ENCODE results near the gene LYRM4.

DNA sequence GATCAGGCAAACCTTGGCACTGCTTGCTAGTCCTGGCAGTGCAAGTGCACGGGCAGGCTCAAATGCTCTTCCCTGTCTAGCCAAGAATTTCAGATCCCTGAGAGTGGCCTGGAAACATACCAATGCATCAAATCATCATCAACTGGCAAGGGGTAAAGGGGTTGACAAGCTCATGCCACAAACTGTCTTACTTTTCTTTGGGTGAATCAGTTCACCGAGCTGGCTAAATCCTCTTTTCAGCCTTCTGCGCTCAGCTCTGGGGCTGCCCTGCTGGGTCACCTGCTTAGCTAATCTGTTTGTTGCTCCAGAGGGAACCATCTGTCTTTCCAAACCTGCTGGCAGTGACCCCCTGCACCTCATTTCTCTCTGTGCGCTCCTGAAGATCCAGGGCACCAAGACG lies 59.5 kb downstream of the LYRM4 start:
- TF ChIP-seq, protein P1, sequence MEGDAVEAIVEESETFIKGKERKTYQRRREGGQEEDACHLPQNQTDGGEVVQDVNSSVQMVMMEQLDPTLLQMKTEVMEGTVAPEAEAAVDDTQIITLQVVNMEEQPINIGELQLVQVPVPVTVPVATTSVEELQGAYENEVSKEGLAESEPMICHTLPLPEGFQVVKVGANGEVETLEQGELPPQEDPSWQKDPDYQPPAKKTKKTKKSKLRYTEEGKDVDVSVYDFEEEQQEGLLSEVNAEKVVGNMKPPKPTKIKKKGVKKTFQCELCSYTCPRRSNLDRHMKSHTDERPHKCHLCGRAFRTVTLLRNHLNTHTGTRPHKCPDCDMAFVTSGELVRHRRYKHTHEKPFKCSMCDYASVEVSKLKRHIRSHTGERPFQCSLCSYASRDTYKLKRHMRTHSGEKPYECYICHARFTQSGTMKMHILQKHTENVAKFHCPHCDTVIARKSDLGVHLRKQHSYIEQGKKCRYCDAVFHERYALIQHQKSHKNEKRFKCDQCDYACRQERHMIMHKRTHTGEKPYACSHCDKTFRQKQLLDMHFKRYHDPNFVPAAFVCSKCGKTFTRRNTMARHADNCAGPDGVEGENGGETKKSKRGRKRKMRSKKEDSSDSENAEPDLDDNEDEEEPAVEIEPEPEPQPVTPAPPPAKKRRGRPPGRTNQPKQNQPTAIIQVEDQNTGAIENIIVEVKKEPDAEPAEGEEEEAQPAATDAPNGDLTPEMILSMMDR (IDR thresholded peaks at IDR 0.05; ENCODE audit: insufficient read depth, low read length) = no peak
- no peak for TF ChIP-seq POLR2AphosphoS5 (IDR thresholded peaks at IDR 0.05; ENCODE audit: low read depth)
- TF ChIP-seq, protein P2, sequence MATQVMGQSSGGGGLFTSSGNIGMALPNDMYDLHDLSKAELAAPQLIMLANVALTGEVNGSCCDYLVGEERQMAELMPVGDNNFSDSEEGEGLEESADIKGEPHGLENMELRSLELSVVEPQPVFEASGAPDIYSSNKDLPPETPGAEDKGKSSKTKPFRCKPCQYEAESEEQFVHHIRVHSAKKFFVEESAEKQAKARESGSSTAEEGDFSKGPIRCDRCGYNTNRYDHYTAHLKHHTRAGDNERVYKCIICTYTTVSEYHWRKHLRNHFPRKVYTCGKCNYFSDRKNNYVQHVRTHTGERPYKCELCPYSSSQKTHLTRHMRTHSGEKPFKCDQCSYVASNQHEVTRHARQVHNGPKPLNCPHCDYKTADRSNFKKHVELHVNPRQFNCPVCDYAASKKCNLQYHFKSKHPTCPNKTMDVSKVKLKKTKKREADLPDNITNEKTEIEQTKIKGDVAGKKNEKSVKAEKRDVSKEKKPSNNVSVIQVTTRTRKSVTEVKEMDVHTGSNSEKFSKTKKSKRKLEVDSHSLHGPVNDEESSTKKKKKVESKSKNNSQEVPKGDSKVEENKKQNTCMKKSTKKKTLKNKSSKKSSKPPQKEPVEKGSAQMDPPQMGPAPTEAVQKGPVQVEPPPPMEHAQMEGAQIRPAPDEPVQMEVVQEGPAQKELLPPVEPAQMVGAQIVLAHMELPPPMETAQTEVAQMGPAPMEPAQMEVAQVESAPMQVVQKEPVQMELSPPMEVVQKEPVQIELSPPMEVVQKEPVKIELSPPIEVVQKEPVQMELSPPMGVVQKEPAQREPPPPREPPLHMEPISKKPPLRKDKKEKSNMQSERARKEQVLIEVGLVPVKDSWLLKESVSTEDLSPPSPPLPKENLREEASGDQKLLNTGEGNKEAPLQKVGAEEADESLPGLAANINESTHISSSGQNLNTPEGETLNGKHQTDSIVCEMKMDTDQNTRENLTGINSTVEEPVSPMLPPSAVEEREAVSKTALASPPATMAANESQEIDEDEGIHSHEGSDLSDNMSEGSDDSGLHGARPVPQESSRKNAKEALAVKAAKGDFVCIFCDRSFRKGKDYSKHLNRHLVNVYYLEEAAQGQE (IDR thresholded peaks at IDR 0.05; ENCODE audit: insufficient replicate concordance, low read depth) = no peak
- TF ChIP-seq GABPA (IDR thresholded peaks at IDR 0.05; ENCODE audit: low read depth) = no peak
